Mucosa of descending colon (tissue), 3 donors: ENCODE measurements around the gene STRIP2. TPM values are rescaled to one million over a fixed set of nuclear protein-coding genes. Genes with fewer than 3 reads are reported as not detected.
A peak's percentile ranks its signal among the peaks of the same experiment; 100 is the strongest.

Experiments used
- ATAC-seq: fragments of 200-7000 bp; cut with Tn5 transposase; one replicate; pipeline ENCODE4 v1.9.1; 2020; ENCODE audit warnings: mild to moderate bottlenecking, moderate library complexity
- DNase-seq, 3 donors: peaks; one replicate each; pipeline ENCODE4 v3.0.0-alpha.2; 2020
- H3K36me3 ChIP-seq: fragments of 200-600 bp; one replicate; pipeline ENCODE4 v1.8.0; 2021; ENCODE audit warnings: low read depth, mild to moderate bottlenecking
- H3K4me1 ChIP-seq: fragments of 200-600 bp; one replicate; pipeline ENCODE4 v1.8.0; 2021; ENCODE audit warnings: low read depth, mild to moderate bottlenecking
- H3K4me3 ChIP-seq: fragments of 200-600 bp; one replicate; pipeline ENCODE4 v1.8.0; 2021; ENCODE audit warnings: mild to moderate bottlenecking
- H3K9me3 ChIP-seq: fragments of 200-600 bp; one replicate; pipeline ENCODE4 v1.8.0; 2021; ENCODE audit warnings: mild to moderate bottlenecking
- CTCF ChIP-seq: fragments of 200-600 bp; IDR thresholded peaks from one replicate; pipeline ENCODE4 v1.8.0; 2022; ENCODE audit warnings: antibody characterized with exemption, mild to moderate bottlenecking
- intact Hi-C, 2 donors: fragments of 100-400 bp; cut with DNase I in 1 of 2; cut with micrococcal nuclease in 1 of 2; formaldehyde crosslinking; loops; one replicate each; pipeline versions ENCODE4 v1.11.0 to v1.11.1; 2022; cut with DNase I, micrococcal nuclease
- total RNA-seq, 3 donors: library from RNA; stranded (reverse); fragmentation: NEBNext Ultra II Directional in 2 of 3; extraction: Animal tissue kit (Norgen Biotek cat#: 25700) in 2 of 3; gene quantifications; one replicate each; pipeline versions ENCODE4 v1.2.1 to v1.2.4, GENCODE V29; 2021 to 2023
- donor health status: DM: no; HTN: no; CAD: no; lungs with moderate emphysema.
- donor health status: DM: no; HTN: no; CAD: no.
- donor health status: DM: no; HTN: yes; CAD: no.

The STRIP2 gene
- total RNA-seq, 3 donors from 2014 or later = 0.09 to 1.3 (median 1.3) TPM

- DNase-seq = no peak
- intact Hi-C loops = no loop called here
- H3K9me3 ChIP-seq = no peaks in the 10 kb centered on the region
- no peaks in the 10 kb centered on the region for H3K36me3 ChIP-seq
- no peak for TF ChIP-seq CTCF
- ATAC-seq = peak; percentile 44
- no peaks in the 10 kb centered on the region for H3K4me1 ChIP-seq
- no peak overlapping the region for H3K4me3 ChIP-seq
Observed at GRCh38 chr7:129494041-129494440, 59.8 kb downstream of the STRIP2 start.

- intact Hi-C loops = no loop called here
- Histone ChIP-seq H3K4me1 (no peaks in the 10 kb centered on the region), H3K36me3 (no peaks in the 10 kb centered on the region), H3K4me3 (no peak overlapping the region), H3K9me3 (no peaks in the 10 kb centered on the region)
- ATAC-seq (no peak), DNase-seq (no peak)
- TF ChIP-seq CTCF = no peak
Observed at GRCh38 chr7:129495987-129496386, 61.8 kb downstream of the STRIP2 start.

- no peak for ATAC-seq
- peaks cover 2% of the 10 kb centered on the region for H3K4me1 ChIP-seq
- no peaks in the 10 kb centered on the region for H3K36me3 ChIP-seq
- H3K9me3 ChIP-seq = no peaks in the 10 kb centered on the region
- no peak for TF ChIP-seq CTCF
- no peak for DNase-seq
- intact Hi-C loops = no loop called here
- H3K4me3 ChIP-seq = no peak overlapping the region
Observed at GRCh38 chr7:129496653-129497052, 62.4 kb downstream of the STRIP2 start.

GRCh38 chr7:129497156-129497555, 62.9 kb downstream of the STRIP2 start:
- intact Hi-C loops = no loop called here
- DNase-seq (no peak), ATAC-seq (no peak)
- no peaks in the 10 kb centered on the region for H3K36me3 ChIP-seq
- H3K4me3 ChIP-seq = no peak overlapping the region
- H3K4me1 ChIP-seq = peaks cover 6% of the 10 kb centered on the region
- TF ChIP-seq CTCF = no peak
- H3K9me3 ChIP-seq = no peaks in the 10 kb centered on the region

- peaks cover 11% of the 10 kb centered on the region for H3K4me1 ChIP-seq
- ATAC-seq (no peak), DNase-seq (no peak)
- no peak for TF ChIP-seq CTCF
- no peak overlapping the region for H3K4me3 ChIP-seq
- intact Hi-C loops = no loop called here
- H3K9me3 ChIP-seq = no peaks in the 10 kb centered on the region
- H3K36me3 ChIP-seq = no peaks in the 10 kb centered on the region
Observed at GRCh38 chr7:129498021-129498420, 63.8 kb downstream of the STRIP2 start.

- H3K36me3 ChIP-seq = no peaks in the 10 kb centered on the region
- no peaks in the 10 kb centered on the region for H3K9me3 ChIP-seq
- H3K4me3 ChIP-seq = no peak overlapping the region
- ATAC-seq = no peak
- intact Hi-C loops = no loop called here
- H3K4me1 ChIP-seq = peaks cover 12% of the 10 kb centered on the region
- no peak for DNase-seq
- TF ChIP-seq CTCF = no peak
Observed at GRCh38 chr7:129499999-129500398, 65.8 kb downstream of the STRIP2 start.
